Natural killer cell (primary cell): ENCODE data around the gene NFATC2IP. TPM values are rescaled to one million over a fixed set of nuclear protein-coding genes. Genes with fewer than 3 reads are reported as not detected.
"Not testable (repeated sequence)": the region's sequence is repeated elsewhere in the genome, so short reads cannot be mapped to it uniquely, and the experiment has no call there.

ENCODE experiments used
- ATAC-seq, 3 donors: fragments of 150-1000 bp in 2 of 3; fragments of 200-7000 bp in 1 of 3; cut with Tn5 transposase; 1 replicate in 1 of 3; 2 replicates in 2 of 3; pipeline ENCODE4 v1.10.0; 2021; ENCODE audit warnings: mild to moderate bottlenecking in 2 of 3, moderate library complexity in 2 of 3
- DNase-seq, 2 donors: peaks; one replicate each; pipeline versions ENCODE4 v3.0.0 to v3.0.0-alpha.2; 2013 to 2021; ENCODE audit warnings: mixed read lengths in 1 of 2
- H3K27ac ChIP-seq: one replicate; pipeline ENCODE4 v1.5.1; 2013; ENCODE audit warnings: mild to moderate bottlenecking, low read length
- H3K27me3 ChIP-seq: one replicate; pipeline ENCODE4 v1.6.1; 2013; ENCODE audit warnings: low read length; ENCODE audit not compliant: control insufficient read depth, insufficient read depth
- H3K36me3 ChIP-seq: one replicate; pipeline ENCODE4 v1.6.1; 2013; ENCODE audit warnings: low read length; ENCODE audit not compliant: control insufficient read depth, insufficient read depth
- H3K4me1 ChIP-seq: one replicate; pipeline ENCODE4 v1.6.1; 2013; ENCODE audit warnings: low read length; ENCODE audit not compliant: control insufficient read depth, insufficient read depth
- H3K4me3 ChIP-seq: one replicate; pipeline ENCODE4 v1.5.1; 2013; ENCODE audit warnings: low read length
- H3K9me3 ChIP-seq: one replicate; pipeline ENCODE4 v1.6.1; 2013; ENCODE audit warnings: low read length; ENCODE audit not compliant: control insufficient read depth, insufficient read depth
- H3K27ac Mint-ChIP-seq, 2 donors: one replicate each; pipeline ENCODE4 v1.8.0; 2022; ENCODE audit warnings: mild to moderate bottlenecking in 2 of 2, mixed read lengths in 2 of 2, moderate library complexity in 1 of 2
- H3K27me3 Mint-ChIP-seq, 2 donors: one replicate each; pipeline ENCODE4 v1.8.0; 2022; ENCODE audit warnings: low read depth in 2 of 2, mixed read lengths in 2 of 2
- H3K36me3 Mint-ChIP-seq: one replicate; pipeline ENCODE4 v1.8.0; 2022; ENCODE audit warnings: mixed read lengths
- H3K4me1 Mint-ChIP-seq, 2 donors: one replicate each; pipeline ENCODE4 v1.8.0; 2022; ENCODE audit warnings: mixed read lengths in 2 of 2
- H3K4me3 Mint-ChIP-seq: one replicate; pipeline ENCODE4 v1.8.0; 2022; ENCODE audit warnings: mild to moderate bottlenecking, moderate library complexity, mixed read lengths
- H3K9me3 Mint-ChIP-seq, 2 donors: one replicate each; pipeline ENCODE4 v1.8.0; 2022; ENCODE audit warnings: mixed read lengths in 2 of 2
- WGBS: methylation state at CpG from one replicate; pipeline ENCODE4 v1.1.7; 2013; ENCODE audit warnings: missing lambda C conversion rate; ENCODE audit not compliant: insufficient coverage; 5-methylcytosine and 5-hydroxymethylcytosine counted together
- intact Hi-C: fragments of 100-400 bp; cut with micrococcal nuclease; formaldehyde crosslinking; loops from one replicate; pipeline ENCODE4 v1.14.2; 2022
- total RNA-seq, 4 donors: library from RNA; stranded (reverse); fragments of 120-200 nt in 1 of 4; gene quantifications; one replicate each; pipeline versions ENCODE4 v1.2.3 to v1.2.4, GENCODE V29; 2013 to 2022
- TF ChIP-seq, protein P1 (sequence below): fragments of 200-600 bp; IDR thresholded peaks from one replicate; pipeline ENCODE4 v1.8.0; 2022; ENCODE audit warnings: antibody characterized with exemption

The NFATC2IP gene
- total RNA-seq, 3 donors from 2014 or later (not counting 1 experiment from before 2014, with no cell fraction given): 87.1 to 132 (median 108) TPM

DNA sequence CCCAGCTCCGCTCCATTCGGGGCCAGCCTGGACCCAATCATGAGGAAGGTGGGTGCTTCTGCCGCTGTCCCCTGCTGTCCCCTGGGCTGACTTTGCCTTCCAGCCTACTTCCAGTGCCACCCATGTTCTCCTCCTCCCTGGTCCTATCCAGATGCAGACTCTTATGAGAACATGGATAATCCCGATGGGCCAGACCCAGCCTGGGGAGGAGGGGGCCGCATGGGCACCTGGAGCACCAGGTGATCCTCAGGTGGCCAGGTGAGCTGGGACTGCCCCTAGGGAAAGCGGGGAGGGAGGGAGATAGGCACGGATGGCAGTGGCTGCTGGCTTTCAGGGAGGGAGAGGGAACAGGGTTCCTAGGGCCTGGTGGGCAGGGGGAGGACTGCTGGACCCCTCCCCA, 12.0 kb upstream of the NFATC2IP start:
- WGBS: 93% methylated on average over 7 of the region's 7 CpGs
- Histone ChIP-seq H3K36me3 (no peaks in the 10 kb centered on the region), H3K4me3 (no peak overlapping the region), H3K27ac (no peak overlapping the region), H3K9me3 (no peaks in the 10 kb centered on the region), H3K4me1 (peaks cover 19% of the 10 kb centered on the region), H3K27me3 (no peaks in the 10 kb centered on the region)
- Mint-ChIP-seq H3K27ac (no peak overlapping the region), H3K9me3 (no peaks in the 10 kb centered on the region), H3K27me3 (no peaks in the 10 kb centered on the region), H3K4me1 (peaks cover 15 to 29% of the 10 kb centered on the region in 2 donors), H3K4me3 (no peak overlapping the region), H3K36me3 (no peaks in the 10 kb centered on the region)
- TF ChIP-seq, protein P1, sequence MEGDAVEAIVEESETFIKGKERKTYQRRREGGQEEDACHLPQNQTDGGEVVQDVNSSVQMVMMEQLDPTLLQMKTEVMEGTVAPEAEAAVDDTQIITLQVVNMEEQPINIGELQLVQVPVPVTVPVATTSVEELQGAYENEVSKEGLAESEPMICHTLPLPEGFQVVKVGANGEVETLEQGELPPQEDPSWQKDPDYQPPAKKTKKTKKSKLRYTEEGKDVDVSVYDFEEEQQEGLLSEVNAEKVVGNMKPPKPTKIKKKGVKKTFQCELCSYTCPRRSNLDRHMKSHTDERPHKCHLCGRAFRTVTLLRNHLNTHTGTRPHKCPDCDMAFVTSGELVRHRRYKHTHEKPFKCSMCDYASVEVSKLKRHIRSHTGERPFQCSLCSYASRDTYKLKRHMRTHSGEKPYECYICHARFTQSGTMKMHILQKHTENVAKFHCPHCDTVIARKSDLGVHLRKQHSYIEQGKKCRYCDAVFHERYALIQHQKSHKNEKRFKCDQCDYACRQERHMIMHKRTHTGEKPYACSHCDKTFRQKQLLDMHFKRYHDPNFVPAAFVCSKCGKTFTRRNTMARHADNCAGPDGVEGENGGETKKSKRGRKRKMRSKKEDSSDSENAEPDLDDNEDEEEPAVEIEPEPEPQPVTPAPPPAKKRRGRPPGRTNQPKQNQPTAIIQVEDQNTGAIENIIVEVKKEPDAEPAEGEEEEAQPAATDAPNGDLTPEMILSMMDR: no peak
- ATAC-seq (no peak), DNase-seq (no peak)
- intact Hi-C loops: no loop called here

DNA sequence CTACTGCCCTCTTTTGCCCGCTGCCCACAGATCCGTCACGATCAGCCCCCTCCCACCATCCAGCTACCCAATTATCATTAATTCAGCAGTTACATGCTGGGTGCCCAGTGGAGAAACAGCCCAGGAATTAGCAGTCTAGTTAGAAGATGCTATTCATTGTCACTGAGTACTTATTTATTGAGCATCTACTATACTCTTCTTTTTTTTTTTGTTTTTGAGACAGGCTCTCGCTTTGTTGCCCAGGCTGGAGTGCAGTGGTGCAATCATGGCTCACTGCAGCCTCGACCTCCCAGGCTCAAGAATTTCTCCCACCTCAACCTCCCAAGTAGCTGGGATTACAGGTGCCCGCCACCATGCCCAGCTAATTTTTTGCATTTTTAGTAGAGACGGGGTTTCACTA, 10.9 kb upstream of the NFATC2IP start:
- H3K27ac Mint-ChIP-seq, H3K9me3 Mint-ChIP-seq, H3K36me3 ChIP-seq, H3K27ac ChIP-seq, intact Hi-C loops, H3K36me3 Mint-ChIP-seq, H3K9me3 ChIP-seq, ATAC-seq, DNase-seq, H3K4me3 ChIP-seq, H3K27me3 Mint-ChIP-seq, H3K27me3 ChIP-seq, H3K4me3 Mint-ChIP-seq: not testable (repeated sequence)
- WGBS: 93% methylated on average over 7 of the region's 7 CpGs
- peaks cover 19% of the 10 kb centered on the region for H3K4me1 ChIP-seq
- peaks cover 15 to 22% of the 10 kb centered on the region in 2 donors for H3K4me1 Mint-ChIP-seq

DNA sequence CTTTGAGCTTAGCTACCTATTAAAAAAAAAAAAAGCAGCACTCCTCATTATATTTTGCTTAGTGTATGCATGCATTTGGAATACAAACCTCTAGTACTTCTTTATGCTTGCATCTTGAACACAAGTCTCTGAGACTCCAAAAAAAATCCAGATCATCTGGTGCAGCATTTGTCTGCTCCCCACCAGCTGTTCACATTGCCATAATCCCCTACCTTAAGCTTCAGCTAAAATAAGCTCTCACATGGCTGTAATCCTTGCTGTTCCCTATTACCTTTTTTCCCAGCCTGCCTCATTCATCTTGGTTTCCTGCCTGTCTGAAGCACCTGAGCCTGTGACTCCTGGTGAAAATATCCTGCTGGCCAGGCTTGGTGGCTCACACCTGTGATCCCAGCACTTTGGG, 7.5 kb upstream of the NFATC2IP start:
- no peak overlapping the region for H3K27ac ChIP-seq
- intact Hi-C loops: no loop called here
- H3K27ac Mint-ChIP-seq: no peak overlapping the region

DNA sequence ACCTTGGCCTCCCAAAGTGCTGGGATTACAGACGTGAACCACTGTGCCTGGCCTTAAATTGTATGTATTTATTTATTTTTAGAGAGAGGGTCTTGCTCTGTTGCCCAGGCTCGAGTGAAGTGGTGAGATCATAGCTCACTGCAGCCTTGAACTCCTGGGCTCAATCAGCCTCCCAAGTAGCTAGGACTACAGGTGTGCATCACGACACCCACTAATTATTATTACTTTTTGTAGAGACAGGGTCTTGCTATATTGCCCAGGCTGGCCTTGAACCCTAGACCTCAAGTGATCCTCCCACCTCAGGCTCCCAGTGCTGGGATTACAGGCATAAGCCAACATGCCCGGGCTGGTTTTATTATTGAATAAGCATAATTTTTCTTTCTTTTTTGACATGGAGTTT, 4.1 kb upstream of the NFATC2IP start:
- H3K4me1 Mint-ChIP-seq: peaks cover 18 to 24% of the 10 kb centered on the region in 2 donors
- no peak for ATAC-seq

More for the DNA sequence above, 7.5 kb upstream of the NFATC2IP start:
- DNase-seq: no peak
- H3K4me3 ChIP-seq: no peak overlapping the region
- no peaks in the 10 kb centered on the region for H3K36me3 ChIP-seq
- Mint-ChIP-seq H3K9me3 (no peaks in the 10 kb centered on the region), H3K36me3 (no peaks in the 10 kb centered on the region), H3K4me3 (no peak overlapping the region), H3K27me3 (no peaks in the 10 kb centered on the region), H3K4me1 (peaks cover 8 to 13% of the 10 kb centered on the region in 2 donors)
- H3K27me3 ChIP-seq: no peaks in the 10 kb centered on the region
- TF ChIP-seq, protein P1: no peak
- H3K9me3 ChIP-seq: no peaks in the 10 kb centered on the region
- ATAC-seq: no peak
- peaks cover 12% of the 10 kb centered on the region for H3K4me1 ChIP-seq

More for the DNA sequence above, 4.1 kb upstream of the NFATC2IP start:
- H3K36me3 ChIP-seq: no peaks in the 10 kb centered on the region
- H3K9me3 Mint-ChIP-seq: no peaks in the 10 kb centered on the region
- H3K9me3 ChIP-seq: no peaks in the 10 kb centered on the region
- no peak overlapping the region for H3K4me3 ChIP-seq
- no peak overlapping the region for H3K27ac ChIP-seq
- no peaks in the 10 kb centered on the region for H3K36me3 Mint-ChIP-seq
- no peak overlapping the region for H3K27ac Mint-ChIP-seq
- TF ChIP-seq, protein P1: no peak
- DNase-seq: no peak
- H3K4me3 Mint-ChIP-seq: no peak overlapping the region
- intact Hi-C loops: loop anchor here (5.0 kb wide), 1 partner anchor 124 kb away; the partner anchor contains the start of gene ATXN2L
- H3K27me3 ChIP-seq: no peaks in the 10 kb centered on the region
- H3K27me3 Mint-ChIP-seq: no peaks in the 10 kb centered on the region
- peaks cover 23% of the 10 kb centered on the region for H3K4me1 ChIP-seq
- WGBS: 93% methylated on average over 4 of the region's 4 CpGs
